Neural cell (in vitro differentiated cells): ENCODE data around the gene TMPRSS12. TPM values are rescaled to one million over a fixed set of nuclear protein-coding genes. Genes with fewer than 3 reads are reported as not detected.

ENCODE experiments used
- H2AFZ ChIP-seq: fragments of 200-600, 300-800 bp; sonication (generic), shearing (Covaris generic); 2 replicates; pipeline ENCODE4 v1.6.0; 2014; ENCODE audit warnings: low read depth, mild to moderate bottlenecking, antibody characterized with exemption, low read length, moderate library complexity
- H3F3A ChIP-seq: fragments of 200-600 bp; shearing (Covaris generic); 2 replicates; pipeline ENCODE4 v1.6.1; 2016; ENCODE audit warnings: mild to moderate bottlenecking, moderate library complexity, mixed read lengths, antibody characterized with exemption, low read length; ENCODE audit not compliant: insufficient read depth, poor library complexity, severe bottlenecking
- H3K27ac ChIP-seq: fragments of 200-600, 300-800 bp; sonication (generic), shearing (Covaris generic); 2 replicates; pipeline ENCODE4 v1.5.1; 2014; ENCODE audit warnings: mild to moderate bottlenecking, low read length, moderate library complexity
- H3K27me3 ChIP-seq: fragments of 300-800, 200-600 bp; sonication (generic), shearing (Covaris generic); 2 replicates; pipeline ENCODE4 v1.6.0; 2014; ENCODE audit warnings: mild to moderate bottlenecking, low read depth, low read length, moderate library complexity; ENCODE audit not compliant: insufficient read depth
- H3K36me3 ChIP-seq: fragments of 300-800, 200-600 bp; sonication (generic), shearing (Covaris generic); 2 replicates; pipeline ENCODE4 v1.5.1; 2014; ENCODE audit warnings: mild to moderate bottlenecking, antibody characterized with exemption, low read length, moderate library complexity; ENCODE audit not compliant: insufficient read depth
- H3K4me2 ChIP-seq: fragments of 300-800, 200-600 bp; sonication (generic), shearing (Covaris generic); 2 replicates; pipeline ENCODE4 v1.6.0; 2014; ENCODE audit warnings: mild to moderate bottlenecking, low read length
- H3K4me3 ChIP-seq: fragments of 300-800, 200-600 bp; sonication (generic), shearing (Covaris generic); 2 replicates; pipeline ENCODE4 v1.5.1; 2014; ENCODE audit warnings: mild to moderate bottlenecking, low read length, moderate library complexity
- H3K79me2 ChIP-seq: fragments of 200-600 bp; shearing (Covaris generic); replicated peaks from 2 replicates; pipeline ENCODE4 v1.6.0; 2014; ENCODE audit warnings: mild to moderate bottlenecking, low read length, moderate library complexity; ENCODE audit not compliant: insufficient read depth
- H3K9ac ChIP-seq: fragments of 300-800, 200-600 bp; sonication (generic), shearing (Covaris generic); 2 replicates; pipeline ENCODE4 v1.6.1; 2016; ENCODE audit warnings: mild to moderate bottlenecking, low read length, mixed read lengths
- H3K9me2 ChIP-seq: fragments of 200-600 bp; shearing (Covaris generic); 2 replicates; pipeline ENCODE4 v1.6.1; 2016; ENCODE audit warnings: mild to moderate bottlenecking, low read length, mixed read lengths; ENCODE audit not compliant: insufficient read depth
- H3K9me3 ChIP-seq: fragments of 200-600, 300-800 bp; sonication (generic), shearing (Covaris generic); 2 replicates; pipeline ENCODE4 v1.6.1; 2016; ENCODE audit warnings: mild to moderate bottlenecking, mixed run types, low read length, moderate library complexity, mixed read lengths
- H4K20me1 ChIP-seq: fragments of 200-600 bp; shearing (Covaris generic); 2 replicates; pipeline ENCODE4 v1.6.1; 2016; ENCODE audit warnings: mild to moderate bottlenecking, mixed run types; ENCODE audit not compliant: insufficient read depth
- CTCF ChIP-seq: fragments of 450-650 bp; IDR thresholded peaks from 2 replicates; pipeline ENCODE4 v1.5.1; 2014; ENCODE audit warnings: antibody characterized with exemption, mild to moderate bottlenecking, moderate library complexity; ENCODE audit not compliant: poor library complexity, severe bottlenecking
- EP300 ChIP-seq: fragments of 450-650 bp; conservative IDR thresholded peaks from 2 replicates; pipeline ENCODE4 v1.6.1; 2014; ENCODE audit warnings: antibody characterized with exemption, mild to moderate bottlenecking, moderate library complexity; ENCODE audit not compliant: poor library complexity, severe bottlenecking
- EZH2 ChIP-seq: fragments of 200-600, 300-800 bp; shearing (Covaris generic), sonication (generic); IDR thresholded peaks from 2 replicates; pipeline ENCODE4 v1.6.1; 2014; ENCODE audit warnings: antibody characterized with exemption, low read length, borderline replicate concordance, mild to moderate bottlenecking; ENCODE audit not compliant: insufficient read depth, poor library complexity, severe bottlenecking
- MXI1 ChIP-seq: fragments of 450-650 bp; conservative IDR thresholded peaks from 2 replicates; pipeline ENCODE4 v1.6.1; 2014; ENCODE audit warnings: antibody characterized with exemption, mild to moderate bottlenecking; ENCODE audit not compliant: poor library complexity, severe bottlenecking
- POLR2AphosphoS5 ChIP-seq: IDR thresholded peaks from 2 replicates; pipeline ENCODE4 v1.6.1; 2012
- RAD21 ChIP-seq: fragments of 450-650 bp; conservative IDR thresholded peaks from 2 replicates; pipeline ENCODE4 v1.6.1; 2014; ENCODE audit warnings: antibody characterized with exemption, mild to moderate bottlenecking, moderate library complexity
- REST ChIP-seq: IDR thresholded peaks from 2 replicates; pipeline ENCODE4 v1.6.1; 2012; ENCODE audit warnings: borderline replicate concordance
- SMC3 ChIP-seq: fragments of 450-650 bp; conservative IDR thresholded peaks from 2 replicates; pipeline ENCODE4 v1.6.1; 2014; ENCODE audit warnings: antibody characterized with exemption, mild to moderate bottlenecking, moderate library complexity; ENCODE audit not compliant: poor library complexity
- TAF1 ChIP-seq: IDR thresholded peaks from 2 replicates; pipeline ENCODE4 v1.6.1; 2012; ENCODE audit warnings: low read depth
- polyA plus RNA-seq: library from polyadenylated mRNA; depleted of rRNA; stranded (reverse); fragments of >200 nt; gene quantifications from 2 replicates; pipeline ENCODE4 v1.2.3, GENCODE V29; 2014

The TMPRSS12 gene
- polyA plus RNA-seq, 1 donor from 2014 or later, result not detected

- Histone ChIP-seq H3K4me2 (no peak overlapping the region), H2AFZ (no peak overlapping the region), H3F3A (no peaks in the 10 kb centered on the region), H4K20me1 (no peaks in the 10 kb centered on the region), H3K27me3 (no peaks in the 10 kb centered on the region), H3K27ac (no peak overlapping the region), H3K9me3 (no peaks in the 10 kb centered on the region), H3K4me3 (no peak overlapping the region), H3K79me2 (no peaks in the 10 kb centered on the region), H3K9me2 (no peaks in the 10 kb centered on the region), H3K36me3 (no peaks in the 10 kb centered on the region), H3K9ac (no peak overlapping the region)
- TF ChIP-seq REST (no peak), EP300 (no peak), CTCF (no peak), TAF1 (no peak), SMC3 (no peak), MXI1 (no peak), EZH2 (no peak), POLR2AphosphoS5 (no peak), RAD21 (no peak)
Measured at GRCh38 chr12:50888666-50889065, 45.9 kb downstream of the TMPRSS12 start.

- no peak overlapping the region for H2AFZ ChIP-seq
- H3K79me2 ChIP-seq, result no peaks in the 10 kb centered on the region
- no peaks in the 10 kb centered on the region for H3K9me3 ChIP-seq
- no peaks in the 10 kb centered on the region for H3F3A ChIP-seq
- no peak overlapping the region for H3K4me2 ChIP-seq
- H4K20me1 ChIP-seq, result no peaks in the 10 kb centered on the region
- no peaks in the 10 kb centered on the region for H3K36me3 ChIP-seq
- TF ChIP-seq POLR2AphosphoS5 (no peak), EP300 (no peak), RAD21 (no peak), EZH2 (no peak), SMC3 (no peak), CTCF (no peak), MXI1 (no peak), TAF1 (no peak), REST (no peak)
- H3K9me2 ChIP-seq, result no peaks in the 10 kb centered on the region
- H3K27me3 ChIP-seq, result no peaks in the 10 kb centered on the region
- H3K27ac ChIP-seq, result no peak overlapping the region
- no peak overlapping the region for H3K4me3 ChIP-seq
- H3K9ac ChIP-seq, result no peak overlapping the region
Measured at GRCh38 chr12:50894241-50894640, 51.5 kb downstream of the TMPRSS12 start.
